ENCODE results near the gene CD59. TPM values are rescaled to one million over a fixed set of nuclear protein-coding genes. Genes with fewer than 3 reads are reported as not detected.

Gene CD59
- total and polyA plus RNA-seq, 9 of the 15 experiments (the other 6 are each of a cell fraction or from before 2014, with no cell fraction given) = 38.1 to 338 (median 173) TPM

DNA sequence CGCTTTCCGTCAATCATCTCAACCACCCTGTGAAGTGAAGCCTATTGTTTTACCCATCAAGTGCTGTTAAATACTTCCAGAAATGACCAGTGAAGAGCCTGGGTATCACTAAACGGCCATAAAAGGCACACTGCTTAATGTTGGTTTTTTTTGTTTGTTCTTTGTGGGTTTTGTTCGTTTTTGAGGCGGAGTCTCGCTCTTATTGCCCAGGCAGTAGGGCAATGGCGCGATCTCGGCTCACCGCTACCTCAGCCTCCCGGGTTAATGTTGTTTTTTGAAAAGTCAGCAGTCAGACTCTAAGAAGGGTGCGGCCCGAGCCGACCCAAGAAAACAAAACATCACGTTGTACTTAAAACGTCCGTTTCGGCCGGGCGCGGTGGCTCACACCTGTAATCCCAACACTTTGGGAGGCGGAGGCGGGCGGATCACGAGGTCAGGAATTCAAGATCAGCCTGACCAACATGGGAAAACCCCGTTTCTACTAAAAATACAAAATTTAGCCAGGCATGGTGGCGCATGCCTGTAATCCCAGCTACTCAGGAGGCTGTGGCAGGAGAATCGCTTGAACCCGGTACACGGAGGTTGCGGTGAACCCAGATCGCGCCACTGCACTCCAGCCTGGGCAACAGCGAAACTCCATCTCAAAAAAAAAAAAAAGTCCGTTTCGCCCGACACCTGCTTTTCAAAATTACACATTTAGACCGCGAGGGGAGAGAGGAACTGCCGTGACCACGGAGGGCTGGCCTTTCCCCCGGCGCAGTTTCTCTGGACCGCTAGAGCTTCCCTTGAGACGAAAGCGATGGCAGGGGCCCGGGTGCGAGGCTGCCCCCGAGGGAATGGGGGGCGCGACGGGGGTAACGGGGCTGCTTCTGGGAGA is 714 bp downstream of the CD59 start (continued):
- TF ChIP-seq, protein P1, sequence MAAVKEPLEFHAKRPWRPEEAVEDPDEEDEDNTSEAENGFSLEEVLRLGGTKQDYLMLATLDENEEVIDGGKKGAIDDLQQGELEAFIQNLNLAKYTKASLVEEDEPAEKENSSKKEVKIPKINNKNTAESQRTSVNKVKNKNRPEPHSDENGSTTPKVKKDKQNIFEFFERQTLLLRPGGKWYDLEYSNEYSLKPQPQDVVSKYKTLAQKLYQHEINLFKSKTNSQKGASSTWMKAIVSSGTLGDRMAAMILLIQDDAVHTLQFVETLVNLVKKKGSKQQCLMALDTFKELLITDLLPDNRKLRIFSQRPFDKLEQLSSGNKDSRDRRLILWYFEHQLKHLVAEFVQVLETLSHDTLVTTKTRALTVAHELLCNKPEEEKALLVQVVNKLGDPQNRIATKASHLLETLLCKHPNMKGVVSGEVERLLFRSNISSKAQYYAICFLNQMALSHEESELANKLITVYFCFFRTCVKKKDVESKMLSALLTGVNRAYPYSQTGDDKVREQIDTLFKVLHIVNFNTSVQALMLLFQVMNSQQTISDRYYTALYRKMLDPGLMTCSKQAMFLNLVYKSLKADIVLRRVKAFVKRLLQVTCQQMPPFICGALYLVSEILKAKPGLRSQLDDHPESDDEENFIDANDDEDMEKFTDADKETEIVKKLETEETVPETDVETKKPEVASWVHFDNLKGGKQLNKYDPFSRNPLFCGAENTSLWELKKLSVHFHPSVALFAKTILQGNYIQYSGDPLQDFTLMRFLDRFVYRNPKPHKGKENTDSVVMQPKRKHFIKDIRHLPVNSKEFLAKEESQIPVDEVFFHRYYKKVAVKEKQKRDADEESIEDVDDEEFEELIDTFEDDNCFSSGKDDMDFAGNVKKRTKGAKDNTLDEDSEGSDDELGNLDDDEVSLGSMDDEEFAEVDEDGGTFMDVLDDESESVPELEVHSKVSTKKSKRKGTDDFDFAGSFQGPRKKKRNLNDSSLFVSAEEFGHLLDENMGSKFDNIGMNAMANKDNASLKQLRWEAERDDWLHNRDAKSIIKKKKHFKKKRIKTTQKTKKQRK (IDR thresholded peaks at IDR 0.05; ENCODE audit: borderline replicate concordance, low read depth, low read length) = no peak
- TF ChIP-seq EP300 (IDR thresholded peaks at IDR 0.05; ENCODE audit: low read length) = no peak
- no peak for TF ChIP-seq ZNF696 (CRISPR knock-in tag; conservative IDR thresholded peaks at IDR 0.05)
- no peak for TF ChIP-seq TEAD1 (CRISPR knock-in tag; IDR thresholded peaks at IDR 0.05)
- TF ChIP-seq, protein P2, sequence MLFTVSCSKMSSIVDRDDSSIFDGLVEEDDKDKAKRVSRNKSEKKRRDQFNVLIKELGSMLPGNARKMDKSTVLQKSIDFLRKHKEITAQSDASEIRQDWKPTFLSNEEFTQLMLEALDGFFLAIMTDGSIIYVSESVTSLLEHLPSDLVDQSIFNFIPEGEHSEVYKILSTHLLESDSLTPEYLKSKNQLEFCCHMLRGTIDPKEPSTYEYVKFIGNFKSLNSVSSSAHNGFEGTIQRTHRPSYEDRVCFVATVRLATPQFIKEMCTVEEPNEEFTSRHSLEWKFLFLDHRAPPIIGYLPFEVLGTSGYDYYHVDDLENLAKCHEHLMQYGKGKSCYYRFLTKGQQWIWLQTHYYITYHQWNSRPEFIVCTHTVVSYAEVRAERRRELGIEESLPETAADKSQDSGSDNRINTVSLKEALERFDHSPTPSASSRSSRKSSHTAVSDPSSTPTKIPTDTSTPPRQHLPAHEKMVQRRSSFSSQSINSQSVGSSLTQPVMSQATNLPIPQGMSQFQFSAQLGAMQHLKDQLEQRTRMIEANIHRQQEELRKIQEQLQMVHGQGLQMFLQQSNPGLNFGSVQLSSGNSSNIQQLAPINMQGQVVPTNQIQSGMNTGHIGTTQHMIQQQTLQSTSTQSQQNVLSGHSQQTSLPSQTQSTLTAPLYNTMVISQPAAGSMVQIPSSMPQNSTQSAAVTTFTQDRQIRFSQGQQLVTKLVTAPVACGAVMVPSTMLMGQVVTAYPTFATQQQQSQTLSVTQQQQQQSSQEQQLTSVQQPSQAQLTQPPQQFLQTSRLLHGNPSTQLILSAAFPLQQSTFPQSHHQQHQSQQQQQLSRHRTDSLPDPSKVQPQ (CRISPR knock-in tag; IDR thresholded peaks at IDR 0.05; ENCODE audit: borderline replicate concordance) = no peak
- TF ChIP-seq POLR2H (tag; IDR thresholded peaks at IDR 0.05; ENCODE audit: low read depth) = no peak
- TF ChIP-seq, protein P3, sequence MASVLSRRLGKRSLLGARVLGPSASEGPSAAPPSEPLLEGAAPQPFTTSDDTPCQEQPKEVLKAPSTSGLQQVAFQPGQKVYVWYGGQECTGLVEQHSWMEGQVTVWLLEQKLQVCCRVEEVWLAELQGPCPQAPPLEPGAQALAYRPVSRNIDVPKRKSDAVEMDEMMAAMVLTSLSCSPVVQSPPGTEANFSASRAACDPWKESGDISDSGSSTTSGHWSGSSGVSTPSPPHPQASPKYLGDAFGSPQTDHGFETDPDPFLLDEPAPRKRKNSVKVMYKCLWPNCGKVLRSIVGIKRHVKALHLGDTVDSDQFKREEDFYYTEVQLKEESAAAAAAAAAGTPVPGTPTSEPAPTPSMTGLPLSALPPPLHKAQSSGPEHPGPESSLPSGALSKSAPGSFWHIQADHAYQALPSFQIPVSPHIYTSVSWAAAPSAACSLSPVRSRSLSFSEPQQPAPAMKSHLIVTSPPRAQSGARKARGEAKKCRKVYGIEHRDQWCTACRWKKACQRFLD (CRISPR knock-in tag; IDR thresholded peaks at IDR 0.05) = no peak; the same call in 1 of the 2 replicates
- TF ChIP-seq ZSCAN32 (CRISPR knock-in tag; IDR thresholded peaks at IDR 0.05) = no peak
- TF ChIP-seq, protein P4, sequence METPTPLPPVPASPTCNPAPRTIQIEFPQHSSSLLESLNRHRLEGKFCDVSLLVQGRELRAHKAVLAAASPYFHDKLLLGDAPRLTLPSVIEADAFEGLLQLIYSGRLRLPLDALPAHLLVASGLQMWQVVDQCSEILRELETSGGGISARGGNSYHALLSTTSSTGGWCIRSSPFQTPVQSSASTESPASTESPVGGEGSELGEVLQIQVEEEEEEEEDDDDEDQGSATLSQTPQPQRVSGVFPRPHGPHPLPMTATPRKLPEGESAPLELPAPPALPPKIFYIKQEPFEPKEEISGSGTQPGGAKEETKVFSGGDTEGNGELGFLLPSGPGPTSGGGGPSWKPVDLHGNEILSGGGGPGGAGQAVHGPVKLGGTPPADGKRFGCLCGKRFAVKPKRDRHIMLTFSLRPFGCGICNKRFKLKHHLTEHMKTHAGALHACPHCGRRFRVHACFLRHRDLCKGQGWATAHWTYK (CRISPR knock-in tag; IDR thresholded peaks at IDR 0.05) = 0 out of 2 replicates have a peak, but pooled peaks have one; percentile 16
- TF ChIP-seq RBM34 (IDR thresholded peaks at IDR 0.05; ENCODE audit: borderline replicate concordance, insufficient read depth, low read length) = no peak
- TF ChIP-seq SIN3A (IDR thresholded peaks at IDR 0.05; ENCODE audit: borderline replicate concordance in 2 of 2, control insufficient read depth in 1 of 2, low read depth in 2 of 2, low read length in 2 of 2) = 0 out of 4 replicates have a peak, but pooled peaks of 1 of the 2 experiments have one; percentile 24
- TF ChIP-seq ZBTB1 (CRISPR knock-in tag; IDR thresholded peaks at IDR 0.05; ENCODE audit: borderline replicate concordance, low read depth) = no peak

Measured in K562 (cell line).